NCI-H1092 (cell line): Measurements from ENCODE around the gene MED13.
"Not testable (repeated sequence)": the region's sequence is repeated elsewhere in the genome, so short reads cannot be mapped to it uniquely, and the experiment has no call there.

ENCODE experiments used
- DNase-seq: peaks from one replicate; lab custom pipeline; 2025; lab: John Stamatoyannopoulos, UW

MED13 gene

GRCh38 chr17:62052765-62053338, 12.2 kb downstream of the MED13 start:
- no peak for DNase-seq

DNA sequence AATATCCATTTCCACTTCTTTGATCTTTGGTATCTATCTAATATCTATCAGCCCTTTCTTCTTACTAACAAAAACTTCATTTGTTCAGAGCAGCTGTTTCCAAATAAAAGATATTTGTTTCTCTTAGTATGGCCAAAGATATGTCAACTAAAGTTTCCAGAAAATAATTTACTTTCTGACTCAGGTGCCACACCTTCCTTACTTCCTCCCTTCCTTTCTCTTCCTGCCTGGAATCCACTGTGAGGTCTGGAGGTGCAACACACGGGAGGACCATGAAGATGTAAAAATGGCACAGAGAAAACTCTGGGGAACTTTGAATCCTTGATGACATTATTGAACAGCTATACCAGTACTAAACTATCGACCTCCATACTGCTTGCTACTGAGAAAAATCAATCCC, 14.0 kb downstream of the MED13 start:
- DNase-seq, result no peak

DNA sequence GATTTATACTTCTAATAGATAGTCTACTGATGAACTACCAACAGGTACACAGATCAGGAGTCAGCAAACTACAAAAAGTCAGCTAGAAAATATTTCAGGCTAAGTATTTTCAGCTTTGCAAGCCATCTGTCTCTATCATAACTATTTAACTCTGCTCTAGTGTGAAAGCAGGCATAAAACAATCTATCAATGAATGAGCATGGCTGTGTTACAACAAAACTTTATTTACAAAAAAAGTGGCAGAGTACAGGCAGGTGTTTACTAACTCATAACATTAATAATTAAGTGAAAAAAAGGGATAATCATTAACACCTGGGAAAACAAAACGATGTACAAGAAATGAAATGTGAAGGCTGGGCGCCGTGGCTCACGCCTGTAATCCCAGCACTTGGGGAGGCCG, 15.8 kb downstream of the MED13 start:
- no peak for DNase-seq

GRCh38 chr17:62048262-62048661, 16.8 kb downstream of the MED13 start:
- DNase-seq, result no peak

DNA sequence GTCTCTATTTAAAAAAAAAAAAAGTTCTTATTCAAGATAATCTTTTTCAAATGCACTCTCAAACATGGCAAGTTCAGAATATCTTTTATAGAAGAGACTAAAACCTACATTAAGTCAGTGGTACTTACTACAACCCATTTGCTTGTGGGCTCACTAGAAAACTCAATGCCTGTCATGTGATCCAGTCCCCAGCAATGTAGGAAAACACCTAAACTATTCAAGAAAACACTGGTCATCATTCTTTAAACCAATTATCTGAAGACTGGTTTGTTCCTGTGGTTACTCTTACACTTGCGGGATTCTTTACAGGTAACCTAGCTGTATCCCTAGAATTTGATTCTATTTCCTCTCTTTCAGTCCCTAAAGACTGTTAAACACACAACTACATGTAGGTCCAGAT, 19.6 kb downstream of the MED13 start:
- no peak for DNase-seq

GRCh38 chr17:62045109-62045508, 20.0 kb downstream of the MED13 start:
- DNase-seq, result no peak

DNA sequence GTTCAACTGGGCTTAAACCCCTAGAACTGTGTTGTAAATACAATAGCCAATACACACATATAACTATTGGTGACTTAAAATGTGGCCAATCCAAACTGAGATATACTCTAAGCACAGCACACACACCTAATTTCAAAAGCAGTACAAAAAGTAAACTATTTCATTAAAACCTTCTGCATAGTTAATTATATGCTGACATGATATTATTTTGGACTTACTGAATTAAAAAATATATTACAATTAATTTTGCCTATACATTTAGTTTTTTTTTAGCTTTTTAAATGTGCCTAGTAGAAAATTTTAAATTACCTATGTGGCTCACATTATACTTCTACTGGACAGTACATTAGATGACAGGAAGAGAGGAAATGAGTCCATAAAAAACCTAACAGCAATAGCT, 21.5 kb downstream of the MED13 start:
- DNase-seq, result no peak

DNA sequence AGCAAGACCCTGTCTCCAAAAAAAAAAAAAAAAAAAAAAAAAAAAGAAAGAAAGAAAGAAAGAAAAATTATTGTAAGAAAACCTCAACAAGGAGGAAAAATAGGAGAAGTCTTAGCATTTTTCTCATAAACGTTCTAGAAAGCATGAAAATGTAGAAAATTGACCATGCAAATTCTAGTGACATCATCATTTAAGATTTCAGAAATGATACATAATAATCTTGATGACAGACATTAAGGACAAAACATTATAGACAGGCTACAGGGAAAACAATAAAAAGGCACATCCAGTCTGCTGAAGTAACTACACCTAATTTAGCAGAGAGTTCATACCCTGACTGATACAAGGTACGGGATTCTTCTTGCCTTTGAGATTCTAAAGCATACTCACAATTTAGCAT, 21.9 kb downstream of the MED13 start:
- DNase-seq, result no peak

GRCh38 chr17:62038248-62038647, 26.8 kb downstream of the MED13 start:
- DNase-seq, result no peak

DNA sequence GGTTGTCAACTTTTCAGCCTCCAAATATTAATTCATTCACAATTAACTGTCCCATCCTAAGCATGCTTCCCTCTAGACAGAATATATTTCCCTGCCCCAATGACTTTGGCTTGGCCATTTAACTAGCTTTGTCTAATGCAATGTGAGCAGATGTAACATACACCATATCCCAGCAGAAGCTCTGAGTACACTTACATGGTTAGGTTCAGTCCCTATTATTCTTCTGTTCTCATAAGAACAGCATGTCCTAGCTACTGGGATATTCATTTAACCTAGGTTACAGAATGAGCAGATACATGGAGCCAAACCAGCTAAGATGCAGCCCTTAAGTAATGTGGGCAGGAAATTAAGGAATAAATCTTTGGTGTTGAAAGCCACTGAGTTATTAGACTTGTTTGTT, 31.8 kb downstream of the MED13 start:
- DNase-seq, result no peak

GRCh38 chr17:62032480-62032879, 32.6 kb downstream of the MED13 start:
- DNase-seq, result no peak

DNA sequence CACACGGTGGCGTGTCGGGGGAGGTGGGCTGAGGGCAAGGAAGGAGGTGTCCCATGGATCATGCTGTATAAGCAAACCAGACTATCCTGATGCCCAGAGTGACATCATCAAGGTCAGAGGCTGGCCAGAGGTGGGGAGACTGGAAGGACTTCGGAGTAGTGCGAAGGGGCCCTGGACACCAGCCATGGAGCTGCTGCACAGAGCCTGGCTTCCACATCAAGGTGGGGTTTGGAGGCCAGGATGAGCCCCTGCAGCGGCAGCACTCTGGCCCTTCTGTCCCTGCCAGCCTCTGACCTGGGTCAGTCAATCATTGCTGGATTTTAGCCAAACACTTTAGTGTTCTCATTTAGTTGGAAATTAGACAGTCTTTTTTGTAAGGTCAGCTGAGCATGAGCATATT, 34.8 kb downstream of the MED13 start:
- DNase-seq, result no peak

GRCh38 chr17:62024866-62025265, 40.2 kb downstream of the MED13 start:
- DNase-seq, result no peak

DNA sequence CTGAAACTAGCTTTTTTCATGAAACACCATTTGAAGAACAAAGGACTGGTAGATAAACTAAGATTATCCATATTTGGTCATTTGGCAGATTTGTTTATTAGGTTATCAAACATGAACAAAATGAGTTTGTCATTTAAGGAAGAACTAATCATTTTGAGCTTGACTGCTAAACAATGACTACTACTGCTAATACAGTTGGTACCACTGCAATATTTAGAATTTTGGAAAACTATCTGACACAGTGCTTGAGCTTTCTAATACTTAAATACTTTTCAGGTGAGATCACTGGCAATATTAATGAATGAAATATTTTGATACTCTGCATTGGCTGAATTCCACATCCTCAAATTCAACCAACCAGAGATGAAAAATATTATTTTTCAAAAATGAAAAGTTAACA, 47.2 kb downstream of the MED13 start:
- no peak for DNase-seq

GRCh38 chr17:62017496-62017895, 47.6 kb downstream of the MED13 start:
- no peak for DNase-seq

- no peak for DNase-seq
Observed at GRCh38 chr17:62014526-62014925, 50.6 kb downstream of the MED13 start.

GRCh38 chr17:62009220-62009619, 55.9 kb downstream of the MED13 start:
- DNase-seq, result no peak

DNA sequence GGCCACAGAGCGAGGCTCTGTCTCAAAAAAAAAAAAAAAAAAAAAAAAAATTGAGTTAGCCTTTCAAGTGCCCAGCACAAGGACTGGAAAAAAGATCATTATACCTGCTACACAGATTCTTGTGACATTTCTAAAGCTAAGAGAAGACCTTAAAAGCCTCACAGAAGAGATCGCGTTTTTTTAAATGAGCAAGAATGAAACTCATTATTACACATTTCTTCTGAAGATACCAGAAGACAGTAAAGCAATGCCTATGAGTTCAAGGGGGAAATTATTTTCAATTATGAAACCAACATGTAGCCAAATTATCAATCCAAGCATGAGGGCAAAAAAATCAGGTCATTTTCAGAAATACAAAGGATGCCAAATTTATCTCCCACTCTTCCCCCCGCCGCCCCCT, 56.8 kb downstream of the MED13 start:
- no peak for DNase-seq

GRCh38 chr17:62004388-62004787, 60.7 kb downstream of the MED13 start:
- no peak for DNase-seq

GRCh38 chr17:62003141-62003540, 61.9 kb downstream of the MED13 start:
- DNase-seq, result not testable (repeated sequence)

DNA sequence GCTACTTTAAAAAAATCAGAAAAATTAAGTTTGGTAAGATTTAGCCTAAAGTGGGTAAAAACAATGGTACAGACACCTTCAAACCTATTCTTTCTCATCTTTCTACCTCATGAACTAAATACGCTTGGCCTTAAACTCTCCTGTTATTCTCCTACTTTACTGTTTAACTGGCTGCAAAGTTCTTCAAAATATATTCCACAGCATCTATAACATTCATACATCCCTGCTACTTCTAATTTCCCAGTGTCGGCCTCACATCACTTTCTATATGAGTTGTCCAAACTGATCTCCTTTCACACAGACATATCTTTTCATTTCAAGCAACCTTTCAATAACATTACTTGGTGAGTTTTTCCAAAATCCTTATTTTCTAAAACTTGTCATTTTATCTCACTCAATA, 64.0 kb downstream of the MED13 start:
- no peak for DNase-seq

DNA sequence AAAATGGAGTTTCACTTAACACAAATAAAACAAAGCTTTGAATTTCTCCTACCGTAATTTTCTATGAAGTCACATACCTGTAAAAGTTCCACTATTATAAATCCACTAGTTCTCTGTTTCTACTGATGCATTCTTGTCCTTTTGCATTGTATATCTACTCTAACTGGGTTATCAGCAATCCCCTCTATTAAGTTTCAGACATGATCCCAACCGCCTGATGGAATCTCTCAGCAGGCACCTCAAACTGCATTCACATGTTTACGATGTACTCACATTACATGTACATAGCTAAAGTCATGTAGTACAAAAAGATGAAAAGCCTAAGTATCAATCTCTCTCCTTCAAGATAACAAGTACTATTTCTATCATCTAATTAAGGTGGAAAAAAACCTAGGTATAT, 64.9 kb downstream of the MED13 start:
- no peak for DNase-seq

DNA sequence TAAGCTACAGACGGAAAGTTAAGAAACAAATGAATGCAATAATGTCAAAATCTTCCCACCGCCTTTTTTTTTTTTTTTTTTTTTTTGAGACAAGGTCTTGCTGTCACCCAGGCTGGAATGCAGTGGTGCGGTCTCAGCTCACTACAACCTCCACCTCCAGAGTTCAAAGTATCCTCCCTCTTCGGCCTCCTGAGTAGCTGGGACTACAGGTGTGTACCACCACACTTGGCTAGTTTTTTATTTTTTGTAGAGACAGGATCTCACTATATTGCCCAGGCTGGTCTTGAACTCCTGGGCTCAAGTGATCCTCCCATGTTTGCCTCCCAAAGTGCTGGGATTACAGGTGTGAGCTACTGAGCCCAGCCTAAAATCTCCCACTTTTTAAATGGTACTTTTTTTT, 66.5 kb downstream of the MED13 start:
- DNase-seq, result not testable (repeated sequence)

GRCh38 chr17:61997664-61998063, 67.4 kb downstream of the MED13 start:
- no peak for DNase-seq
